Neural cell (in vitro differentiated cells): Measurements from ENCODE around the gene COPZ1. TPM values are rescaled to one million over a fixed set of nuclear protein-coding genes. Genes with fewer than 3 reads are reported as not detected.

Source experiments
- H2AFZ ChIP-seq: fragments of 200-600, 300-800 bp; sonication (generic), shearing (Covaris generic); 2 replicates; pipeline ENCODE4 v1.6.0; 2014; ENCODE audit warnings: low read depth, mild to moderate bottlenecking, antibody characterized with exemption, low read length, moderate library complexity
- H3F3A ChIP-seq: fragments of 200-600 bp; shearing (Covaris generic); 2 replicates; pipeline ENCODE4 v1.6.1; 2016; ENCODE audit warnings: mild to moderate bottlenecking, moderate library complexity, mixed read lengths, antibody characterized with exemption, low read length; ENCODE audit not compliant: insufficient read depth, poor library complexity, severe bottlenecking
- H3K27ac ChIP-seq: fragments of 200-600, 300-800 bp; sonication (generic), shearing (Covaris generic); 2 replicates; pipeline ENCODE4 v1.5.1; 2014; ENCODE audit warnings: mild to moderate bottlenecking, low read length, moderate library complexity
- H3K27me3 ChIP-seq: fragments of 300-800, 200-600 bp; sonication (generic), shearing (Covaris generic); 2 replicates; pipeline ENCODE4 v1.6.0; 2014; ENCODE audit warnings: mild to moderate bottlenecking, low read depth, low read length, moderate library complexity; ENCODE audit not compliant: insufficient read depth
- H3K36me3 ChIP-seq: fragments of 300-800, 200-600 bp; sonication (generic), shearing (Covaris generic); 2 replicates; pipeline ENCODE4 v1.5.1; 2014; ENCODE audit warnings: mild to moderate bottlenecking, antibody characterized with exemption, low read length, moderate library complexity; ENCODE audit not compliant: insufficient read depth
- H3K4me2 ChIP-seq: fragments of 300-800, 200-600 bp; sonication (generic), shearing (Covaris generic); 2 replicates; pipeline ENCODE4 v1.6.0; 2014; ENCODE audit warnings: mild to moderate bottlenecking, low read length
- H3K4me3 ChIP-seq: fragments of 300-800, 200-600 bp; sonication (generic), shearing (Covaris generic); 2 replicates; pipeline ENCODE4 v1.5.1; 2014; ENCODE audit warnings: mild to moderate bottlenecking, low read length, moderate library complexity
- H3K79me2 ChIP-seq: fragments of 200-600 bp; shearing (Covaris generic); replicated peaks from 2 replicates; pipeline ENCODE4 v1.6.0; 2014; ENCODE audit warnings: mild to moderate bottlenecking, low read length, moderate library complexity; ENCODE audit not compliant: insufficient read depth
- H3K9ac ChIP-seq: fragments of 300-800, 200-600 bp; sonication (generic), shearing (Covaris generic); 2 replicates; pipeline ENCODE4 v1.6.1; 2016; ENCODE audit warnings: mild to moderate bottlenecking, low read length, mixed read lengths
- H3K9me2 ChIP-seq: fragments of 200-600 bp; shearing (Covaris generic); 2 replicates; pipeline ENCODE4 v1.6.1; 2016; ENCODE audit warnings: mild to moderate bottlenecking, low read length, mixed read lengths; ENCODE audit not compliant: insufficient read depth
- H3K9me3 ChIP-seq: fragments of 200-600, 300-800 bp; sonication (generic), shearing (Covaris generic); 2 replicates; pipeline ENCODE4 v1.6.1; 2016; ENCODE audit warnings: mild to moderate bottlenecking, mixed run types, low read length, moderate library complexity, mixed read lengths
- H4K20me1 ChIP-seq: fragments of 200-600 bp; shearing (Covaris generic); 2 replicates; pipeline ENCODE4 v1.6.1; 2016; ENCODE audit warnings: mild to moderate bottlenecking, mixed run types; ENCODE audit not compliant: insufficient read depth
- EP300 ChIP-seq: fragments of 450-650 bp; conservative IDR thresholded peaks from 2 replicates; pipeline ENCODE4 v1.6.1; 2014; ENCODE audit warnings: antibody characterized with exemption, mild to moderate bottlenecking, moderate library complexity; ENCODE audit not compliant: poor library complexity, severe bottlenecking
- EZH2 ChIP-seq: fragments of 200-600, 300-800 bp; shearing (Covaris generic), sonication (generic); IDR thresholded peaks from 2 replicates; pipeline ENCODE4 v1.6.1; 2014; ENCODE audit warnings: antibody characterized with exemption, low read length, borderline replicate concordance, mild to moderate bottlenecking; ENCODE audit not compliant: insufficient read depth, poor library complexity, severe bottlenecking
- MXI1 ChIP-seq: fragments of 450-650 bp; conservative IDR thresholded peaks from 2 replicates; pipeline ENCODE4 v1.6.1; 2014; ENCODE audit warnings: antibody characterized with exemption, mild to moderate bottlenecking; ENCODE audit not compliant: poor library complexity, severe bottlenecking
- POLR2AphosphoS5 ChIP-seq: IDR thresholded peaks from 2 replicates; pipeline ENCODE4 v1.6.1; 2012
- RAD21 ChIP-seq: fragments of 450-650 bp; conservative IDR thresholded peaks from 2 replicates; pipeline ENCODE4 v1.6.1; 2014; ENCODE audit warnings: antibody characterized with exemption, mild to moderate bottlenecking, moderate library complexity
- SMC3 ChIP-seq: fragments of 450-650 bp; conservative IDR thresholded peaks from 2 replicates; pipeline ENCODE4 v1.6.1; 2014; ENCODE audit warnings: antibody characterized with exemption, mild to moderate bottlenecking, moderate library complexity; ENCODE audit not compliant: poor library complexity
- TAF1 ChIP-seq: IDR thresholded peaks from 2 replicates; pipeline ENCODE4 v1.6.1; 2012; ENCODE audit warnings: low read depth
- polyA plus RNA-seq: library from polyadenylated mRNA; depleted of rRNA; stranded (reverse); fragments of >200 nt; gene quantifications from 2 replicates; pipeline ENCODE4 v1.2.3, GENCODE V29; 2014
- TF ChIP-seq, protein P1 (sequence below): IDR thresholded peaks from 2 replicates; pipeline ENCODE4 v1.6.1; 2012; ENCODE audit warnings: borderline replicate concordance
- TF ChIP-seq, protein P2 (sequence below): fragments of 450-650 bp; IDR thresholded peaks from 2 replicates; pipeline ENCODE4 v1.5.1; 2014; ENCODE audit warnings: antibody characterized with exemption, mild to moderate bottlenecking, moderate library complexity; ENCODE audit not compliant: poor library complexity, severe bottlenecking

The COPZ1 gene
- polyA plus RNA-seq, 1 donor from 2014 or later = 192 TPM

DNA sequence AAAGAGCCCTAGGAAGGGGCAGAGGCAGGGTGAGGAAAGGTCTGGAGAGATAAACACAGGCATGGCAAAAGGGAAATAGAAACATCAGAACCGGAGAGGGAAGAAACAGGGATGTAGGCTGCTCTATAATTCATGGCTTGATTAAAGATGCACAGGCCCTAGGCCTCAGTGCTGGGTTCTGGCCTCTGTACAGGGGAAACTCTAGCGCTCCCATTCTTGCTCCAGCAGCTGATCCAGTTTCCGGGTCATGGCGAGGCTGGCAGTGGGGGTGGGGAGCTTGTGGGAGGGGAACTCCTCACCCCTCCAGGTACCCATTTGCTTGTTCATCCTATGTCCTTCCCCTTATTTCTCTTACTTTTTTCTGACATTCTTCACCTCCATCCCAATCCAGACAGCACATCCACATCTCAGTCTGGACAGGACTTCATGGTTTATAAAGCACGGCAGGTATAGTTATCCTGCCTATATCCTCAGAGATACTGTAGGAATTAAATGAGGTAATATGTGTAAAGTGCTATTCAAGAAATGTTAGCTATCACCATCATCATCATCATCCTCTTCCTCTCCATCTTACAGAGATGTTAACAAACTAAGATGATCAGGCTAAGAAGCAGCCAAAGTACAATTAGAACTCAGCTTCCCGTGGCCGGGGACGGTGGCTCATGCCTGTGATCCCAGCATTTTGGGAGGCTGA lies 47.3 kb downstream of the COPZ1 start:
- Histone ChIP-seq H3K9ac (no peak overlapping the region), H3K4me3 (no peak overlapping the region), H4K20me1 (no peaks in the 10 kb centered on the region), H3K9me3 (no peaks in the 10 kb centered on the region), H3K27ac (no peak overlapping the region), H3K27me3 (no peaks in the 10 kb centered on the region), H3K4me2 (no peak overlapping the region), H3K36me3 (no peaks in the 10 kb centered on the region), H2AFZ (no peak overlapping the region), H3F3A (no peaks in the 10 kb centered on the region), H3K79me2 (no peaks in the 10 kb centered on the region), H3K9me2 (no peaks in the 10 kb centered on the region)
- TF ChIP-seq POLR2AphosphoS5 (no peak), EZH2 (no peak), RAD21 (no peak), TAF1 (no peak)
- TF ChIP-seq, protein P1, sequence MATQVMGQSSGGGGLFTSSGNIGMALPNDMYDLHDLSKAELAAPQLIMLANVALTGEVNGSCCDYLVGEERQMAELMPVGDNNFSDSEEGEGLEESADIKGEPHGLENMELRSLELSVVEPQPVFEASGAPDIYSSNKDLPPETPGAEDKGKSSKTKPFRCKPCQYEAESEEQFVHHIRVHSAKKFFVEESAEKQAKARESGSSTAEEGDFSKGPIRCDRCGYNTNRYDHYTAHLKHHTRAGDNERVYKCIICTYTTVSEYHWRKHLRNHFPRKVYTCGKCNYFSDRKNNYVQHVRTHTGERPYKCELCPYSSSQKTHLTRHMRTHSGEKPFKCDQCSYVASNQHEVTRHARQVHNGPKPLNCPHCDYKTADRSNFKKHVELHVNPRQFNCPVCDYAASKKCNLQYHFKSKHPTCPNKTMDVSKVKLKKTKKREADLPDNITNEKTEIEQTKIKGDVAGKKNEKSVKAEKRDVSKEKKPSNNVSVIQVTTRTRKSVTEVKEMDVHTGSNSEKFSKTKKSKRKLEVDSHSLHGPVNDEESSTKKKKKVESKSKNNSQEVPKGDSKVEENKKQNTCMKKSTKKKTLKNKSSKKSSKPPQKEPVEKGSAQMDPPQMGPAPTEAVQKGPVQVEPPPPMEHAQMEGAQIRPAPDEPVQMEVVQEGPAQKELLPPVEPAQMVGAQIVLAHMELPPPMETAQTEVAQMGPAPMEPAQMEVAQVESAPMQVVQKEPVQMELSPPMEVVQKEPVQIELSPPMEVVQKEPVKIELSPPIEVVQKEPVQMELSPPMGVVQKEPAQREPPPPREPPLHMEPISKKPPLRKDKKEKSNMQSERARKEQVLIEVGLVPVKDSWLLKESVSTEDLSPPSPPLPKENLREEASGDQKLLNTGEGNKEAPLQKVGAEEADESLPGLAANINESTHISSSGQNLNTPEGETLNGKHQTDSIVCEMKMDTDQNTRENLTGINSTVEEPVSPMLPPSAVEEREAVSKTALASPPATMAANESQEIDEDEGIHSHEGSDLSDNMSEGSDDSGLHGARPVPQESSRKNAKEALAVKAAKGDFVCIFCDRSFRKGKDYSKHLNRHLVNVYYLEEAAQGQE = no peak

DNA sequence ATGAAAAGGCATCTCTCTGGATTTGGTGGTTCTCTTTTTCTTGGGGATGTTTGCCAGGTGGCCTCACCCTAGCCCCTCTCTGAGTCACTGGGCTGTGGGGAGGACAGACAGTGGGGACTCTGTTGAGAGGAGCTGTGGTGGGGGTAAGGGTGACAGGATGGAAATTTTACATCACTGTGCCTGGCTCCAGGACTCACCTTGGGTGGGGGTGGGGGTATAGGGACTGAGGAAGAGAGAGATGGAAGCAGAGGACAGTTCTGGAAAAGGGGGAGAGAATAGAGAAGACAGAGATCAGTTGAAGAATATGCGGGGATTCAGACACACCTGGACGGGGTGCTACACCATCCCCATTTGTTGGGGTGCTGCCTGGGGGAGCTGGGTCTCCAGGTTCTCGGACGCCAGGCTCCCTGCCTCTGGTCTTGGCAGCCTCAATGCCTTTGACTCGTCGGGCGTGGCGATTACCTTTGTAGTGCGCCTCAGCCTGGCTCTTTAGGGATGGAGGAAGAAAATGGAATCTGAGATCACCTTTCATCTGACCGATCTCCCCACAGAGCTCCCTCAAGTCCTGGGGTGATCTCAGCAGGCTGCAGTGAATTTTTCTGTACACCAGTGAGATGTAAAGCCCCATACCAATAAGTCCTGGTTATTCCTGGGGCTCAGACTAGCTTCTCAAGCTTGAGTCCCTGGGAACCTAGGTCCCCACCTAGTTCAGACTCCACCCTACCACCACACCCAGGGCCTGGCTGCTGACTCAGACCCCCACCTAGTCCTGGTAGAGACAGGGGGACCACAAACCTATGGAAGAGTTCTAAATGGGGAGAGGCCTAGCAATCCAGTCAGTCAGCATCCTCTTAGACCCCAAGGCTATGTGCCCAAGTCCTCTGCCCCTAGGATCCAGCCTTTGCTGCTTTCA lies 49.0 kb downstream of the COPZ1 start:
- no peak overlapping the region for H3K4me3 ChIP-seq
- H3F3A ChIP-seq = no peaks in the 10 kb centered on the region
- no peaks in the 10 kb centered on the region for H3K79me2 ChIP-seq
- no peak overlapping the region for H3K4me2 ChIP-seq
- H3K27ac ChIP-seq = no peak overlapping the region
- no peaks in the 10 kb centered on the region for H3K9me2 ChIP-seq
- H3K9ac ChIP-seq = no peak overlapping the region
- no peak for TF ChIP-seq MXI1
- TF ChIP-seq EZH2 = no peak
- TF ChIP-seq RAD21 = no peak
- TF ChIP-seq EP300 = no peak
- TF ChIP-seq, protein P2, sequence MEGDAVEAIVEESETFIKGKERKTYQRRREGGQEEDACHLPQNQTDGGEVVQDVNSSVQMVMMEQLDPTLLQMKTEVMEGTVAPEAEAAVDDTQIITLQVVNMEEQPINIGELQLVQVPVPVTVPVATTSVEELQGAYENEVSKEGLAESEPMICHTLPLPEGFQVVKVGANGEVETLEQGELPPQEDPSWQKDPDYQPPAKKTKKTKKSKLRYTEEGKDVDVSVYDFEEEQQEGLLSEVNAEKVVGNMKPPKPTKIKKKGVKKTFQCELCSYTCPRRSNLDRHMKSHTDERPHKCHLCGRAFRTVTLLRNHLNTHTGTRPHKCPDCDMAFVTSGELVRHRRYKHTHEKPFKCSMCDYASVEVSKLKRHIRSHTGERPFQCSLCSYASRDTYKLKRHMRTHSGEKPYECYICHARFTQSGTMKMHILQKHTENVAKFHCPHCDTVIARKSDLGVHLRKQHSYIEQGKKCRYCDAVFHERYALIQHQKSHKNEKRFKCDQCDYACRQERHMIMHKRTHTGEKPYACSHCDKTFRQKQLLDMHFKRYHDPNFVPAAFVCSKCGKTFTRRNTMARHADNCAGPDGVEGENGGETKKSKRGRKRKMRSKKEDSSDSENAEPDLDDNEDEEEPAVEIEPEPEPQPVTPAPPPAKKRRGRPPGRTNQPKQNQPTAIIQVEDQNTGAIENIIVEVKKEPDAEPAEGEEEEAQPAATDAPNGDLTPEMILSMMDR = no peak
- no peak for TF ChIP-seq TAF1
- TF ChIP-seq SMC3 = no peak
- no peak for TF ChIP-seq POLR2AphosphoS5
- TF ChIP-seq, protein P1 = no peak
- no peaks in the 10 kb centered on the region for H4K20me1 ChIP-seq
- no peaks in the 10 kb centered on the region for H3K9me3 ChIP-seq
- H2AFZ ChIP-seq = no peak overlapping the region
- H3K27me3 ChIP-seq = no peaks in the 10 kb centered on the region
- H3K36me3 ChIP-seq = no peaks in the 10 kb centered on the region
